ENCODE measurements around the gene SSTR1. TPM values are rescaled to one million over a fixed set of nuclear protein-coding genes. Genes with fewer than 3 reads are reported as not detected.
"Not testable (repeated sequence)": the region's sequence is repeated elsewhere in the genome, so short reads cannot be mapped to it uniquely, and the experiment has no call there.

The SSTR1 gene
- total and polyA plus RNA-seq, 3 donors from 2014 or later: 0.19 to 0.45 (median 0.31) TPM

GRCh38 chr14:38186216-38186615 lies 21.5 kb upstream of the SSTR1 start:
- Histone ChIP-seq H3K27ac (no peak overlapping the region), H3K36me3 (ENCODE audit: low read depth, missing control alignments) (no peaks in the 10 kb centered on the region), H3K9me3 (no peaks in the 10 kb centered on the region), H3K27me3 (no peaks in the 10 kb centered on the region), H3K4me1 (no peaks in the 10 kb centered on the region), H3K4me3 (no peak overlapping the region)
- intact Hi-C loops (cut with DNase I; ENCODE audit: low total_unique reads): no loop called here
- WGBS, 2 donors: 77 to 78% methylated on average over 1 of the region's 1 CpG
- no peak for TF ChIP-seq CTCF (IDR thresholded peaks at IDR 0.05)
- no peak for TF ChIP-seq POLR2A (IDR thresholded peaks at IDR 0.05)
- no peak for DNase-seq

GRCh38 chr14:38187528-38187927 lies 20.2 kb upstream of the SSTR1 start:
- Histone ChIP-seq H3K4me1 (no peaks in the 10 kb centered on the region), H3K4me3 (no peak overlapping the region), H3K27me3 (no peaks in the 10 kb centered on the region), H3K36me3 (ENCODE audit: low read depth, missing control alignments) (no peaks in the 10 kb centered on the region), H3K27ac (no peak overlapping the region), H3K9me3 (no peaks in the 10 kb centered on the region)
- 87 to 93% methylated on average over 2 of the region's 2 CpGs for WGBS, 2 donors
- no peak for DNase-seq
- intact Hi-C loops (cut with DNase I; ENCODE audit: low total_unique reads): no loop called here
- TF ChIP-seq POLR2A (IDR thresholded peaks at IDR 0.05) (no peak), CTCF (IDR thresholded peaks at IDR 0.05) (no peak)

GRCh38 chr14:38189930-38190726 lies 17.6 kb upstream of the SSTR1 start:
- TF ChIP-seq CTCF (IDR thresholded peaks at IDR 0.05) (no peak), POLR2A (IDR thresholded peaks at IDR 0.05) (no peak)
- intact Hi-C loops (cut with DNase I; ENCODE audit: low total_unique reads): no loop called here
- WGBS, 2 donors: 81 to 89% methylated on average over 4 of the region's 4 CpGs

GRCh38 chr14:38190846-38191245 lies 16.9 kb upstream of the SSTR1 start:
- H3K4me1 ChIP-seq; DNase-seq; H3K4me3 ChIP-seq; intact Hi-C loops (cut with DNase I; ENCODE audit: low total_unique reads); H3K9me3 ChIP-seq; H3K27me3 ChIP-seq; H3K36me3 ChIP-seq (ENCODE audit: low read depth, missing control alignments); H3K27ac ChIP-seq: not testable (repeated sequence)
- WGBS, 2 donors: 72 to 87% methylated on average over 11 of the region's 11 CpGs

More at GRCh38 chr14:38189930-38190726, 17.6 kb upstream of the SSTR1 start:
- Histone ChIP-seq H3K9me3 (no peaks in the 10 kb centered on the region), H3K27me3 (no peaks in the 10 kb centered on the region), H3K4me3 (no peak overlapping the region), H3K36me3 (ENCODE audit: low read depth, missing control alignments) (no peaks in the 10 kb centered on the region), H3K4me1 (no peaks in the 10 kb centered on the region), H3K27ac (no peak overlapping the region)
- DNase-seq: no peak

GRCh38 chr14:38191491-38191890 lies 16.2 kb upstream of the SSTR1 start:
- 79 to 93% methylated on average over 10 of the region's 10 CpGs for WGBS, 2 donors
- H3K4me3 ChIP-seq; H3K4me1 ChIP-seq; H3K27me3 ChIP-seq; H3K9me3 ChIP-seq; H3K27ac ChIP-seq; DNase-seq; H3K36me3 ChIP-seq (ENCODE audit: low read depth, missing control alignments); intact Hi-C loops (cut with DNase I; ENCODE audit: low total_unique reads): not testable (repeated sequence)
